Measurements from ENCODE around the gene UBAC2.

The UBAC2 gene

DNA sequence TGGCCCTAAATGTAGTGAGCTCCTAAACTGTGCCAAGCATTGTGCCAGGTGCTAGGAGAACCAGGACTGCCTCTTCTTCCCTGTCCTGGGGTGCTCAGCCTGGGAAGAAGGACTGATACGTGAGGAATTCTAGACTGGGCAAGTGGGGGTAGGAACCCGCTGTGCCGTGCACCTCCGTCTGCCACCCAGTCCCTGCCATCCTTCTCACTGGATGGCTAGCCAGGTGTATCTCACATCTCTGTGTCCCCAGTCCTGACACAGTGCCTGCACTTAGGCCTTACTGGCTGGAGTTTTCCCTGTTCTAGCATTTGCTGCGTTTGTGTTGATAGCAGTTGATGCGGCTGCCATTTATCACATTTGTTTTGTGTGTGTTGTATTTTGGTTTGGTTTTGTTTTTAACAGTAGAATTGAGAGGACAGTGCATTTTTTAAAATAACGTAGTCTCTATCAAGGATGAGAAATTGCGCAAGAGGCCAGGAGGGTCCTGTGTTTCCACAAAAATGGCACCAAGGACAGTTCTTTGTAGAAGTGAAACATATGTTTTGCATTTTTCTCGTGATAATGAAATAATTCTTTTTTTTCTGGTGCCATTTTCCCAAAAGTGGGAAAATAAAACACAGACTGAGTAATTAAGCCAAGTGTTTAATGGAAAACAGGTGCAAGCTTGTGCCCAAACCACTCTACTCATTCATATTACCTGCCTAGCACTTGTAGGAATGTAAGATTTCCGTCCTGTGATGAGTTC lies 111.3 kb downstream of the UBAC2 start:
- DNase-seq (ENCODE audit: low spot score), result no peak

- DNase-seq (ENCODE audit: low spot score), result no peak
These were observed 111.8 kb downstream of the UBAC2 start for GRCh38 chr13:99312493-99312883.

GRCh38 chr13:99313501-99313900 lies 112.8 kb downstream of the UBAC2 start:
- DNase-seq (ENCODE audit: low spot score), result peak; percentile 55

- DNase-seq (ENCODE audit: low spot score), result no peak
These were observed 113.3 kb downstream of the UBAC2 start for GRCh38 chr13:99313941-99314340.

DNA sequence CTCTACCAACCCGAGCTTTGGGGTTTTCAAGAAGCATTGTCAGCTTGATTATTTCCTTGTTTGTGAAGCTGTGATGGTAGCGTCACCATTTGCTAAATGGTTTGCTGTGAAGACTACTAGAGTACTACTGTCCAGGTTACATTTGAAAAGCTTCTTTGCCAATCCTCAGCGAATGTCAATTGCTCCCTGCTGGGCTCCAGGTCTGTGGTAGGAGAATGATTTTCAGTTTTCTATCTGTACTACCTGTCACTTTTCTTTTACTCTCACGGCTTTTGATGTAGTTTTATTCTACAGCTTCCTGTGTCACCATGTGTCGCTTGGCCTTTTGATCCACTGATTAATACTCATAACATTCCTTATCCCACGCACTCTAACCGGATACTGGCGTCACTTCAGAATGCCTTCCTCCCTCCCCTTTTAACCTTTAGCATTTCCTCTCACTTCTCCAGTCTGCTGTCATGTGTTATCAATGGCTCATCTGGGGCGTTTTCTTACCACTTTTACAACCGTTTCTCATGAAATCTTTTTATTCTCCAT lies 114.1 kb downstream of the UBAC2 start:
- peak; percentile 89 for DNase-seq (ENCODE audit: low spot score)

DNA sequence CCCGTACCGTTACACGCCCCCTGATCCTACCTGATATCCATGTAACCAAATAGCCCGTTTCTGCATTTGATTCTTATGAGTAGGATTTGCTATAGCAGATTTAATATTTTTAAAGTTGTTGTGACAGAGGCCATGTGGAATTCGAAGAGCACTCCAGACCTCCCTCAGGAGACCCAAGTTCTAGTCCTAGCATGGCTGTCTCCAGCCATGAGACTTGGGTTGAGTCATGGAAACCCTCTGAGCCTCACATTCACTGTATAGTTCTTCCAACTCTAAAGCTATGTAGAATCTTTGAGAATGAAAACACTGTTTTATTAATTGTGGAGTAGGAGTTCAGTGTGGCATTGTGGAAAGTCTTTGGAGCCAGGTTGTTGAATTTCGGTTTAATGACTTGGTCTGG lies 114.5 kb downstream of the UBAC2 start:
- DNase-seq (ENCODE audit: low spot score), result no peak

DNA sequence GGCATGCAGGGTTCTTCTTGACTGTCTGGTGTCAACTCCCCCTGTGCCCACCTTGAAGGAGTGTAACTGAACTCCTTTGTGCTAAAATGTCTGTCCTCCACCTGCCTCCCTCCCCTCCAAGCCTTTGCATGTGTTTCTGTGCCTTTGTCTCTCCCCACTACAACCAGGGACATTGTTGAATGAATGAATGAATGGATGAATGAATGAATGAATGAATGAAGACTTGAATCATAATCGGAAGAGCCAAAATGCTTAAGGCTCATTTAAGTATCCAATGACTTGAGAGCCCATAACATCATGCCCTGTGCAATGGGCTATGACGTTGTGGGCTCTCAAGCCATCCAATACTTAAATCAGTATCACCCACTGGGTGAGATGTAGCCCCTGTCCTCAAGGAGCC lies 115.6 kb downstream of the UBAC2 start:
- DNase-seq (ENCODE audit: low spot score), result no peak

DNA sequence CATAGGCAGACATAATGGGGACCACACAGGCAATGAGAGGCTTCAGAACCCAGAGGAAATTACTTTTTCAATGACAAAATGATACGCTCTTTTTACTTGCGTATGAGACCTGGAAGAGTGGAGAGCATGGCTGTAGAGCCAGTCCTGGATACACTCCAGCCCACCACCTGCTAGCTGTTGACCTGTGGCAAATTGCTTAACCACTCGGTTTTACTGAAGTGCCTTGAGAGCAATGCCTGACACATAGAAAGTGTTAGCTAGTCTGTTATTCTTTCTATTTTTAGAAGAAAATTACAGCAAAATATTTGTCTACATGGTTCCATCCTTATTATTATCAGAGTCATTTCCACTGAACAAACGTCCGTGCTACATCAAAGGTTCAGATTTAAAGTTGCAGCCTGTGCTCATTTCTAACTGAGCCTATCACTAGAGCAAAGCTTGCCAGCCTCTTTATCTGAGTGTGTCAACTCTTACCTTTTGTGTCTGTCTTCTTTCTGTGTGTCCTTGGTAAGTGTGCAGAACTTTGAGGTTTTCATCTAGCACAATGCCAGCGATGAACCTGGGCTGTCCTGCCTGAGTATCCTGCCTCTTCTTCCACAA lies 116.1 kb downstream of the UBAC2 start:
- DNase-seq (ENCODE audit: low spot score), result no peak

DNA sequence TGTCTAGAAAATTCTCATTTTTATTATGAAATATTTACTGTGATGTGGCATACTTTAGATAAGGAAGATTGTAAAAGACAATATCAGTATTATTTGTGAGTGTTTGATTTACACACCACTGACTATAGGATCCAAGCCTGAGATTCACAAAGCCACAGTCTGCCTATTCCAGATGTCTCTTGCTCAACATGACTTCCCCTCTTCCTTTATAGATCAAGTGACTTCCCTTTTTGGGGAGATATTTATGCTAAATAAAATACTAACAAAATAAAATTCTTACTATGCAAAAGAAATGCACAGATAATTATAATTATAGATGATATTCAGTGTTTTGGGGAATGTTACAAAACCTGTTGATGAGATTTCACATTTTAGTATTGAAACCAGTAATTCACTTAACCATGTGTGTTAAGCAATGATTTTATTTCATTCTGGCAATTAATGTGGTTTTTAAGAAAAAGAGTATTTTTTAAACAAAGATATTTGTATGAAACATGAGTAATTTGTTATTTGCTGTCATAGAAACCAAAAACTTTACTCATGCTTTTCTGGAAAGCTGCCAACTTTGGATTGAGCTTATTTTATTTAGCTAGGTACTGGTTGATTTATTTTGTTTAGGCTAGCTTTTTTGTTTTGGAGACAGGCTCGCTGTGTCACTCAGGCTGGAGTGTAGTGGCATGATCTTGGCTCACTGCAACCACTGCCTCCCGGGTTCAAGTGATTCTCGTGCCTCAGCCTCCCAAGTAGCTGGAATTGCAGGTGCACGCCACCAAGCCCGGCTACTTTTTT lies 120.2 kb downstream of the UBAC2 start:
- no peak for DNase-seq (ENCODE audit: low spot score)

DNA sequence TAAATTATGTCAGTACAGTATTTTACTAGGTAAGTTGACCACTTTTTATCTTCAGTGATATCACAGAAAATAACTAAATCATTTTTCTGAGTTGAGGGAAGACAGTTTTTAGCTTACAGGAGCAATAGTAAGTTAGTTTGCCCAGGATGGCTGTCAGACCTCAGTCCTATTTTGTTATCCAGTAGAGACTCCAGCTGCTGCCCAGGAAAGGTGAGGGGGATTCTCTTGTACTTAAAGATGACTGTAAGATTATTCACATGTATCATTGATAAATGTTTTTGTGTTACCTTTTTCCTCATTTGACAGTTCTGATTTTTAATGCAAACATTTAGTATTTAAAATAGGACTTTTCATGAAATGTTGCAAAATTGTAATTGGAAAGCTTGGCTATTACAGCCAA lies 121.1 kb downstream of the UBAC2 start:
- no peak for DNase-seq (ENCODE audit: low spot score)

GRCh38 chr13:99322297-99323103 lies 121.8 kb downstream of the UBAC2 start:
- DNase-seq (ENCODE audit: low spot score), result peak; percentile 91

- no peak for DNase-seq (ENCODE audit: low spot score)
These were observed 122.8 kb downstream of the UBAC2 start for GRCh38 chr13:99323488-99323887.

DNA sequence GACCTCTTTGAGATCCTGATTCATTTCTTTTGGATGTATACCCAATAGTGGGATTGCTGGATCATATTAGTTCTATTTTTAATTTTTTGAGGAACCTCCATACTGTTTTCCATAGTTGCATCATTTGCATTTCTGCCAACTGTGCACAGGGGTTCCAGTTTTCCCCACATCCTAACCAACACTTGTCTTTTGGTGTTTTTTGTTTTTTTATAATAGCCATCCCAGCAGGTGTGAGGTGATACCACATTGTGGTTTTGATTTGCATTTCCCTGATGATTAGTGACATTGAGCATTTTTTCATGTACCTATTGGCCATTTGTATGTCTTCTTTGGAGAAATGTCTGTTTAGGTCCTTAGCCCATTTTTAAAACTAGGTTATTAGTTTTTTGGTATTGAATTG lies 125.4 kb downstream of the UBAC2 start:
- DNase-seq (ENCODE audit: low spot score), result no peak

- DNase-seq (ENCODE audit: low spot score), result no peak
These were observed 126.5 kb downstream of the UBAC2 start for GRCh38 chr13:99327126-99327525.

GRCh38 chr13:99327761-99328160 lies 127.1 kb downstream of the UBAC2 start:
- no peak for DNase-seq (ENCODE audit: low spot score)

- DNase-seq (ENCODE audit: low spot score), result no peak
These were observed 128.8 kb downstream of the UBAC2 start for GRCh38 chr13:99329477-99329876.

DNA sequence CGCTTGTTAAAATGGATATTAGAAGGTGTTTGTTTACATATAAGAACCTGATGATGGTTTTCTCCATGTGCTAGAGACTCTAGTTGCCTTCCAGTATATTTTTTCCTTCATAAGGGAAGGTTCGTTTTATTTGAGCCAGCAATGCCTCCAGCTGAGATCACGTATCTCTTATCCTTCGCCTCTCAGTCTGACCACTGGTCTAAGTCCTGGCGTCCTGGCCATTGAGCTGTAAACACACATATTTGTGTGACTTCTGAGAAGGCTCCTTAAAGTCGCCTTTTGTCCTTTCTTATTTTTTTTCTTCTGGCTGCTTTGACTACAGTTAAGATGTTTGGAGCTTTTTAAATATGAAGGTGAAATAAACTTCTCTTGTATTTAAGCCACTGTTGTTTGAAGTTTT lies 130.3 kb downstream of the UBAC2 start:
- DNase-seq (ENCODE audit: low spot score), result no peak

DNA sequence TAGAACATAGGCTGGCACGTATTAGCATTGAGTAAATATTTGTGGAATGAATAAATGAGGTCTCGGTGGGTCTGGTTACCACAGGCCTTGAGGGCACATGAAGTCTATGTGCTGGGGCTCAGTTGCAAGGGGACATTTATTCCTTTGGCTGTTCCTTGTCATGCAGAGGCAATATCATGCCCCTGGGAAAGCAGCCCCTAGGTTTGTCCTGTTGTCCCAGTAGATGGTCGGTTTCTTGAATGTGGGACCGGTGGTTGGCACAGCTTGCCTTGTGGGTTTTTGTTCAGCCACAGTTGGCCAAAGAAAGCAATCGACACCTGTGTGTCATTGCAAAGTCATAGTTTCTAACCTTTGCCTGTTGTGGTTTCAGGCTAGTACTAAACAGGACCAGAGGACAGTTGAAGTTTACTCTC lies 131.2 kb downstream of the UBAC2 start:
- no peak for DNase-seq (ENCODE audit: low spot score)

- DNase-seq (ENCODE audit: low spot score), result no peak
These were observed 131.8 kb downstream of the UBAC2 start for GRCh38 chr13:99332456-99332855.

- DNase-seq (ENCODE audit: low spot score), result no peak
These were observed 133.6 kb downstream of the UBAC2 start for GRCh38 chr13:99334221-99334620.

DNA sequence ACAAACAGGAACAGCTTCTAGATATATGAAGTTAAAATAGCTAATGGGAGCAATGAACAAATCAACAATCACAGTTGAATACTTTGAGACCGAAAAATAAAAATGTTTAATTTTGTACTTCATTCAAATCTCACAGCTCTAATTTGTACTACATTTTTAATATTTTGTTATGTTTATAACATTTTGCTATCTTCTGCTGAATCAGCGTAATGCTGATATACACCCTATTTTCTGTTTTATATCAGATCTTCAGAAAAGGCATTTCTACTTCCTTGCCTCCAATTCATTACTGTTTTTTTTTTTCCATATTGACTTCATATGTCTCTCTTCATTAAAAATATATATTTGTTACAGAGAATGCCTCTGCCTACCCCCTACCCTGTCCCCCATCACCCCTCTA lies 134.4 kb downstream of the UBAC2 start:
- DNase-seq (ENCODE audit: low spot score), result no peak

DNA sequence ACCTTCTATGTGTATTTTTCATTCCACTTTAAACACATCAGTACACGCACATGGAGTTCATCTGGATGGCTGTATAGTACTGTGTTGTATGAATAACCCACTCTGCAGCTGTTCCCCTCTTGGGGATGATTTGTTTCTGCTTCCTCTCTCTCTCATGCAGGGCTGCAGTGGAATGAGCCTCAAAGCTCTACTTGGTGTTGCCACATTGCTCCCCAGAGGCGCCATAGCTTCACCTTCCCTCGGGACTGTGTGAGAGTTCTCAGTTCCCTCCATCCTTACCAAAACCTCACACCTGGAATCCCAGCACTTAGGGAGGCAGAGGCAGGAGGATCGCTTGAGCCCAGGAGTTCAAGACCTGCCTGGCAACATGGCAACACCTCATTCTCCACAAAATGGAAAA lies 134.9 kb downstream of the UBAC2 start:
- DNase-seq (ENCODE audit: low spot score), result no peak

All from activated CD4-positive, alpha-beta T cell treated with anti-CD3 and anti-CD28 coated beads, Interleukin-2, Interleukin-4, amounts not matched to agents 100 ng/mL and 50 ng/mL, durations not matched to agents 16 hours and 8 hours (primary cell).